Esophagus squamous epithelium (tissue), 4 donors: ENCODE measurements around the gene FAM83D.

ENCODE experiments used
- POLR2A ChIP-seq, 4 donors: fragments of 450-650 bp; IDR thresholded peaks; one replicate each; pipeline ENCODE4 v1.6.1; 2017; ENCODE audit warnings: antibody characterized with exemption in 4 of 4, mild to moderate bottlenecking in 4 of 4, moderate library complexity in 3 of 4
- TF ChIP-seq, protein P1 (sequence below), 6 experiments: fragments of 450-650 bp in 4 of 6; fragments of 200-600 bp in 2 of 6; sonication (generic) in 2 of 6; IDR thresholded peaks; one replicate each; pipeline ENCODE4 v1.5.1; 2016 to 2019; ENCODE audit warnings: antibody characterized with exemption in 6 of 6, mild to moderate bottlenecking in 4 of 6, moderate library complexity in 4 of 6

GRCh38 chr20:38997622-38998021 is 71.4 kb downstream of the FAM83D start:
- TF ChIP-seq, protein P1, sequence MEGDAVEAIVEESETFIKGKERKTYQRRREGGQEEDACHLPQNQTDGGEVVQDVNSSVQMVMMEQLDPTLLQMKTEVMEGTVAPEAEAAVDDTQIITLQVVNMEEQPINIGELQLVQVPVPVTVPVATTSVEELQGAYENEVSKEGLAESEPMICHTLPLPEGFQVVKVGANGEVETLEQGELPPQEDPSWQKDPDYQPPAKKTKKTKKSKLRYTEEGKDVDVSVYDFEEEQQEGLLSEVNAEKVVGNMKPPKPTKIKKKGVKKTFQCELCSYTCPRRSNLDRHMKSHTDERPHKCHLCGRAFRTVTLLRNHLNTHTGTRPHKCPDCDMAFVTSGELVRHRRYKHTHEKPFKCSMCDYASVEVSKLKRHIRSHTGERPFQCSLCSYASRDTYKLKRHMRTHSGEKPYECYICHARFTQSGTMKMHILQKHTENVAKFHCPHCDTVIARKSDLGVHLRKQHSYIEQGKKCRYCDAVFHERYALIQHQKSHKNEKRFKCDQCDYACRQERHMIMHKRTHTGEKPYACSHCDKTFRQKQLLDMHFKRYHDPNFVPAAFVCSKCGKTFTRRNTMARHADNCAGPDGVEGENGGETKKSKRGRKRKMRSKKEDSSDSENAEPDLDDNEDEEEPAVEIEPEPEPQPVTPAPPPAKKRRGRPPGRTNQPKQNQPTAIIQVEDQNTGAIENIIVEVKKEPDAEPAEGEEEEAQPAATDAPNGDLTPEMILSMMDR (IDR thresholded peaks at IDR 0.05): no peak
- no peak for TF ChIP-seq POLR2A (IDR thresholded peaks at IDR 0.05)
